GM19240 (cell line): Measurements from ENCODE around the gene CD74.

Source experiments
- DNase-seq: peaks from one replicate; pipeline ENCODE4 v3.0.0; 2011; ENCODE audit warnings: low spot score; ENCODE audit not compliant: insufficient read length

CD74 gene

DNA sequence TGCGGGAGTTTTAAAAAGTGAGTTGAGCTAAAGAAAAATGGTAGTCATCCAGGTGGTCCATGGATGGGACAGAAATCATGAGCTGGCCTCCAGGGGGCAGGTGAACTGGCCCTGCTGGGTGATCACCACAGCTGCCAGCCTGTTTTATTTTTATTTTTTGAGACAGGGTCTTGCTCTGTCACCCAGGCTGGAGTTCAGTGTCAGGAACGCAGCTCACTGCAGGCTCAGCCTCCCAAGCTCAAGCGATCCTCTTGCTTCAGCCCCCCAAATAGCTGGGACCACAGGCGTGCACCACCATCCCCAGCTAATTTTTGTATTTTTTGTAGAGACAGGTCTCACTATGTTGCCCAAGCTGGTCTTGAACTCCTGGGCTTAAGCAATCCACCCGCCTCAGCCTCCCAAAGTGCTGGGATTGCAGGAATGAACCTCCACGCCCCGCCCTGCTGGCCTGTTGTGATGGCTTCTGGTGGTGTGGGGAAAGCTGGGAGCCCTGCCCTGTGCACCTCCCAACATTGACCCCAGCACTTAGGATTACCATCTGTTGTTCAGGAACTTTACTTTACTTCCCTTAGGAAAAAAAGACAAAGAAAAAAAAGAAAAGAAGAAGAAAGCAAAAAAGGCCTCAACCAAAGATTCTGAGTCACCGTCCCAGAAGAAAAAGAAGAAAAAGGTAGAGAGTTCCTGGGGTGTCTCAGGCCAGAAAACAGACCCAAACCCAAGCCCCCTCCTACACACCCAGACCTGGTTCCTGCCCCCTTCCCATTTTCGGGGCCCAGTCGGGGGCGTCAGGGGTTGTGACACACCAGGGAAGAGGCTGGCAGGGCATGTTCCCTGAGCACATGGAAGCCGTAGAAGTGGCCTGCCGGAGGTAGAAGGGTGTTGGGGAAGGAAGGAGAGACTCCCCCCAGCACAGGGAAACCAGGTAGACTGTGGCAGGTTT is 14.7 kb downstream of the CD74 start:
- no peak for DNase-seq

DNA sequence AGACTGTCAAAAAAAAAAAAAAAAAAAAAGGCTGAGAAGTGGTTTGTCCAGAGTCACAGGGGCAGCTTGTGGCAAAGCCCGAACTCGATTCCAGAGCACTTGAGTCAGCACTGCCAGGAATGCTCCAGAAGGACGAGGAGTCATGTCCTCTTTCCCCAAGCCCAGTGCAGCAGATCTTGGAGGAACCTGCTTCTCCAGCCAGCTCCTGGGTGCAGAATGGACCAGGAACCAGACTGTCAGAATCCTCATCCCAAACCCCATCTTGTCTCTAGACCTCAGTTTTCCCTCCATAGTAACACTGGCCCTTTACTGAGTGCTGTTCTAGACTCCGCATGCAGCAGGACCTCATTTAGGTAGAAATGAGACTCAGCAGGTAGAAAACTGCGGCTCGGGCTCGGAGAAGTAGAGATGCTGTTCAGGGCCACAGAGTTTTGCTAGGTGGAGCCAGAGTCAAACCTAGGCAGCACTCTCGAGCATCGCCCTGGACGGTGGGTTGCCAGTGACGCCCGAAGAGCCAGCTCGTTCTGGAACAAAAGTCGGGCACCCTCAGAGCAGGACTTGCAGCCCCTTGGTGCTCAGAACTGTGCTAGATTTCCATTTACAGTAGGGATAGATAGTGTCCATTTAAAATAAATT is 15.4 kb downstream of the CD74 start:
- DNase-seq: no peak

DNA sequence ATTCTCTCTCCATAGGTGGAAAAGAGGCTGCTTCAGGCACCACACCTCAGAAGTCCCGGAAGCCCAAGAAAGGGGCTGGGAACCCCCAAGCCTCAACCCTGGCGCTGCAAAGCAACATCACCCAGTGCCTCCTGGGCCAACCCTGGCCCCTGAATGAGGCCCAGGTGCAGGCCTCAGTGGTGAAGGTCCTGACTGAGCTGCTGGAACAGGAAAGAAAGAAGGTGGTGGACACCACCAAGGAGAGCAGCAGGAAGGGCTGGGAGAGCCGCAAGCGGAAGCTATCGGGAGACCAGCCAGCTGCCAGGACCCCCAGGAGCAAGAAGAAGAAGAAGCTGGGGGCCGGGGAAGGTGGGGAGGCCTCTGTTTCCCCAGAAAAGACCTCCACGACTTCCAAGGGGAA is 16.4 kb downstream of the CD74 start:
- DNase-seq: no peak

DNA sequence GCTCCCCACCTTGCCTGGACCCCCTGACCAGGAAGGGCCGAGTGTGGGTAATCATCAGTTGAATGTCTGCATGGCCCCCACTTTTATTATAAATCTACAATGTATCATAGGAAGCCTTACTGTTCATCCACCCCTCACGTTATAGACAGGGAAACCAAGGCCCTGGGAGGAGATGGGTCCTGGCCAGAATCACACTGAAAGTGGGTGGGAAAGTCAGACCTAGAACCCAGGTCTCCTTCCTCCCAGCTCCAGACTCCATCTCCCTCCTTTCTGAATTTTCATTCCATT is 17.1 kb downstream of the CD74 start:
- no peak for DNase-seq

DNA sequence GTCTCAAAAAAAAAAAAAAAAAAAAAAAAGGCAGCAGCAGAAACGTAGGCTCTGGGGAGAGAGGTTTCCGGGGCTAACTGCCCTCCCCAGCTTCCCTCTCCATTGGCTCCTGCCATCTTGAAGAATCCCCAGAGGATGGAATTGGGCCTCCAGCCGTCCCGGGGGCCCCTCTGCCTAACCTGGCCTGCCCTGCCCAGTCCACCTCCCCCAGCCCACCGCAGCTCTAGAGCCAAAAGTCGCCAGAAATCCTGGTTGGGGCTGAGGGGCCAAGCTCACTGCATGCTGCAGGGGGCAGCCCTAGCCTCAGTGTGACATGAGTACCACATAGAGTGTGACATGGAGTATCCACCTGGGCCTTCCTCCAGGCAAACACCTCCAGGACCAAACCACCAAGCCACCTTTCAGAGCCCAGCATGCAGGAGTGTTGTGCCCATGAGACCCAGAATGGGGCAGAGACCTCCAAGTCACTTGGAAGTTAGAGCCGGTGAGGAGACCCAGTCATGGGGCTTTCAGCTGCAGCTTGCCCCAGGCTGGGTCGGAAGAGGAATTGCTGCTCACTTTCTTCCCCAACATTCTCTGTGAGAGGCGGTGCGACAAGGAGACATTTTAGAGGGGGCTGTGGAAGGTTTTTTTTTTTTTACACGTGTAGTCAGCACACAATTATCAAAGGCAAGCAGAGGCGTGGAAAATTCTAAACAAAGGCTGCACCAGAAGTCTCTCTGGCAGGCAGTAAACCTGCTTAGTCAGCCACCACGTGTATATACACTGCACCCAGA is 17.6 kb downstream of the CD74 start:
- DNase-seq: no peak

DNA sequence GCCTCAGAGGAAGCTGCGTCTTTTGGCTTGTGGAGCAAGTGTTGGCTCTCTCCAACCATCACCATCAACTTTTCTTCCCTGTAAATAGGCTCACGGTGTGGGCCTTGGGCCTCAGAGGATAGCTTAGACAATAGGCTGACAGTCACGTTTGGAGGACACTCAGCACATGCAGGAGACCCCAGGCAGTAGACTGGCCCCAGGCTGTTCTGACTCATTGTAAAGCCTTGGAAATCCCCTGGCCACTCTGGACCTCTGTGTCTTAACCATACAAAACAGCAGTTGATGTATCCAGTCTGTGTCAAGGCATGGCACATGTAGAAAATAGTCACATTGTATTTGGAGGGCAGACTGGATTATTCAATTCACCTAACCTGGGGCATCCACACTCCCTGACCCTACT is 18.6 kb downstream of the CD74 start:
- no peak for DNase-seq

DNA sequence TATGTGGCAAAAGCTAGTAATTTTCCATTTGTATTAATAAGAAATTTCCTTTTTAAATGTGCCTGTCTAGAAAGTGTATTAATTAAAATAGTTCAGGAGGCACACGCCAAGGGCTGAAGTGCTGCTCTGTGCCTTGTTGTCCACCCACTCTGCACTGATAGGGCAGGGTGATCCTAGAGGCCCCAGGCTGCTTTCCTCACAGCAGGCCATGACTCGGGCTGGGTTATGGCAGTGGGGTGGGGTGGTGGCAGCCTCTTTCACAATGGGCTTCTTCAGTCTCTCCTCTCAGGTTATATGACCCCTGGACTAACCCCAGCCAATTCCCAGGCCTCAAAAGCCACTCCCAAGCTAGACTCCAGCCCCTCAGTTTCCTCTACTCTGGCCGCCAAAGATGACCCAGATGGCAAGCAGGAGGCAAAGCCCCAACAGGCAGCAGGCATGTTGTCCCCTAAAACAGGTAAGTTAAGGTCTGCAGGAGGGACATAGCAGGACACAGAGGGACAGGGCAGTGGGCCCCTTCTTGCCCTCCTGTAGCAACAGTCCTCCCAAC is 19.5 kb downstream of the CD74 start:
- no peak for DNase-seq

DNA sequence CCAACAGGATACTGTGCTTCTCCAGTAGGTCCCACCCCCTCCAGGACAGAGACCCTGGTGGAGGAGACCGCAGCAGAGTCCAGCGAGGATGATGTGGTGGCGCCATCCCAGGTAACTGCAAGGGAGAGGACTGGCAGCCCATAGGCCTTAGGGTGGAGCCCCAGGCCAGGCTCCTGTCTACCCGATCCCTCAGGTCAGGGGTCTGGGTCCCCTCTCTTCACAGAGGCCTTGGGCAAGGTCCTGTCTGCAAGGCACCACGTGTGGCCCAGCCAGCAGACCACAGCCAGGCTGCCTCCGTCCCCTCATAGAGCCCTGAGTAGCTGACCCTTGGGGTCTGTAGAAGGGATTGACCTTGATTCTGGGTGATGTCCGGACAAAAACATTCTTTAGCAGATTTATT is 20.0 kb downstream of the CD74 start:
- DNase-seq: no peak

DNA sequence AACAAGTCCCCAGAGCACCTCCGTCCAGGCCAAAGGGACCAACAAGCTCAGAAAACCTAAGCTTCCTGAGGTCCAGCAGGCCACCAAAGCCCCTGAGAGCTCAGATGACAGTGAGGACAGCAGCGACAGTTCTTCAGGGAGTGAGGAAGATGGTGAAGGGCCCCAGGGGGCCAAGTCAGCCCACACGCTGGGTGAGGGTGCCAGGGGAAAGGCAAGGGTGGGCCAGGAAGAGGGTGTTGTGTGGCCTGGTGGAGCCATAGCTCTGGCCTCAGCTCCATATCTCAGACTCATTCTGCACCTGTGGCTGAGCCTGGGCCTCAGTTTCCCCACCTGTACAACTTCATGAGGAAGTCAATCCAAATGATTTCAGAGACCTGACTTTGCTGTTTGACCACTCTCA is 20.7 kb downstream of the CD74 start:
- no peak for DNase-seq

DNA sequence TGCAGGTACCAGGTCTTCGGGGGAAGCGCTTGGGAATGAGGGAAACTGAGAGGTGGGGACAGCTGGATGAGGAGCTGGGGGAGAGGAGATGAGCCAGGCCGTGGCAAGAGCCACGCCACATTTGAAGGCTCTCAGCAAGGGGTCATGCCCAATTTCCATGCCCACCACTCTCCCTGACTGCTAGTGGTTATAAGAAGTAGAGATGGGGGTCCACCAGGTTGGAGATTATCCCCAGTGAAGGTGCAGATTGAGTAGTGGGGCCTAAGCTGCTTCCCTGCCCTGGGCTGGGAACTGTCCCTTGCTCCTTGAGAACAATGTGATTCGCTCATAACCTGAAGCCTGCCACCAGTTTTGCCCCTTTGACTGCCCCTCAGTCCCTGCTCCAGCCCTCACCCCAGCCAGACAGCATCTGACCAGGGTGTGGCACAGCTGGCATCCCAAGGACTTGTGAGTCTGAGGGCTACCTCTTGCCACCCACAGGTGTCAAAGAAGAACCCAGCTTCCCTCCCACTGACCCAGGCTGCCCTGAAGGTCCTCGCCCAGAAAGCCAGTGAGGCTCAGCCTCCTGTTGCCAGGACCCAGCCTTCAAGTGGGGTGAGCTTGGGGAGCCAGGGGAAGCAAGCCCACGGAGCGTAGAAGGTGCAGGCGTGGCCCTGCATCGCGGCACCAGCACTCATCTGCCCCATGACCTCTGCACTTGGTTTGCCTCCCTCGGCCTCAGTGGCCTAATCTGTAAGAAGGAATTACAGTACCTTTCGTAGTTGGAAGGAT is 21.5 kb downstream of the CD74 start:
- no peak for DNase-seq

DNA sequence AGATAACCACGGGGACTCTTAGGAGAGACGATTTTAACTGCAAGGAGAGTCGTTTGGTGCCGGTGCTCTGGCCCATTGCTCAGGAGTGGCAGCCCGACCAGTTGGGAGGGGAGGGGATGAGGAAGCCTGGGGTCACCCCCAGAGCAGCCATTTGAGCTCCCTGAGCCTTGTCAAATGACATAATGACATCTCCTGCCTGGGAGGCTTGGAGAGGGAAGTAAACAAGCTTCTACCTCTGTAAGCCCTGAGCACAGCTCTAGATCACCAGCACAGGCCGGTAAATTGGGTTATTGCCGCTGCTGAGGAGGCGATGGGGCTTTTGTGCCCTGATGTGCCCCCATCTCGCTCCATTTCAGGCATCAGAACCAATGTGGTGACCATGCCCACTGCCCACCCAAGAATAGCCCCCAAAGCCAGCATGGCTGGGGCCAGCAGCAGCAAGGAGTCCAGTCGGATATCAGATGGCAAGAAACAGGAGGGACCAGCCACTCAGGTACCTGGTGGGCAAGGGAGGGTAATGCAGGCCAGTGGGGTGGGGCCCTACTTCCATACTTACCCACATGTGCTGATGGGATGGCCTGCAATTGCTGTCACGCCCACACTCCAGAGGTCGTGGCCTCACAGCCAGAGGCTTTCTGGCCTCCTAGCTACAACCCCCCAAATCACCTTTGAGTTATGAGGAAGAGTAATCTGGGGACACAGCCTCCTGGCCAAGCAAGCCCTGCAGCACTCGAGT is 23.0 kb downstream of the CD74 start:
- DNase-seq: no peak

DNA sequence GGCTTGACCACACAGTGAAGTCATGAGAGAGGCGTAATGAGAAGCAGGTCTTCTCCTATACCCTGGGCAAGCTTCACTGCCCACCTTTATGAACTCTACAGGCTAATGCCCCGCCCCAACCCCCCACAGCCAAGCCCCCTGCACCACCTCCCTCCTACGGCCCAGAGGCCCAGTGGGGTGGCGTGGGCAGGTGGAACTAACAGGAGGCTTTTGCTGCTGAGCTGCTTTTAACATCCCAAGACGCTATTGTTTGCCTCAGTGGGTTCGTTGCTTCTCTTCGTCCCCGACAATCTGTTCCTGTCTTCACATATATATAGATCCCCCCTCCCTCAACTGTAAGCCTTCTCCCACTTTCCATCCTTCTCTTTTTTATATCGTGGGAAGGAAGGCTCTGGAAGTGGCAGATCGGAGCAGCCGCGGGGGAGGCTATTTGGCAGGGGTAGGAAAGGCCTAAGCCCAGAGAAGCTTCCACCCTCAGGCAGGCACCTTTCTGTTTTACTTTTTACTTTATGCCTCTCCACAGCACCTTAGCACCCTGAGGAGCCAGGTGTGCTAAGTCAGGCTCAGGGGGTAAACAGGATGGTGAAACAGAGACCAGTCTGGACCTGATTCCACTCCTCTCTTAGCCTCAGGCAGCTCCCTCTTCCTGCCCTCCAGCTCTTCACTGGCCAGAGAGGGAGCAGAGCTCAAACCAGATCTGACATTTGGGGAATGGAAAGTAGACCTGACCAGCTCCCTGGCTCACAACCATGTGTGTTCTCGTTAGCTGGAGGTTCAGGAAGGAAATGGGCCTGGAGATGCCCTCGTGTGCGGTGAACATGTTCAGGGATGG is 26.5 kb downstream of the CD74 start:
- no peak for DNase-seq

DNA sequence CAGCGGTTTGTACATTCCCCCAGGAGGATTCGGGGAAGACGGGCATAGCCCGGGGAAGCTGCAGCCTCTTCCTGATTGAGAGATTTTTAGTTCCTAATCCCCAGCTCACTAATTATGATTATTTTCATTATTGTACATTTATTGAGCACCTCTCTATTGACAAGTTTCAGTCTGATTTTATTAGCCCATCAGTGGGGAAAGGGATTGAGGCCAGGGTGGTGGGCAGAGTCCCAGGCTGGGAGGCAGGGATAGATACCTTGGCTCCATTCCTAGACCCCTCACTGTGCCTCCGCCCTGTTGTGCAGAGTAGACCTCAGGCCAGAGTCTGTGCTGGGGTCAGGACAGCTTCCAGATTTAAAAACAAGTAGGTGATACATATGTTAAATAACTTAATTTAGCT is 28.0 kb downstream of the CD74 start:
- DNase-seq: no peak

DNA sequence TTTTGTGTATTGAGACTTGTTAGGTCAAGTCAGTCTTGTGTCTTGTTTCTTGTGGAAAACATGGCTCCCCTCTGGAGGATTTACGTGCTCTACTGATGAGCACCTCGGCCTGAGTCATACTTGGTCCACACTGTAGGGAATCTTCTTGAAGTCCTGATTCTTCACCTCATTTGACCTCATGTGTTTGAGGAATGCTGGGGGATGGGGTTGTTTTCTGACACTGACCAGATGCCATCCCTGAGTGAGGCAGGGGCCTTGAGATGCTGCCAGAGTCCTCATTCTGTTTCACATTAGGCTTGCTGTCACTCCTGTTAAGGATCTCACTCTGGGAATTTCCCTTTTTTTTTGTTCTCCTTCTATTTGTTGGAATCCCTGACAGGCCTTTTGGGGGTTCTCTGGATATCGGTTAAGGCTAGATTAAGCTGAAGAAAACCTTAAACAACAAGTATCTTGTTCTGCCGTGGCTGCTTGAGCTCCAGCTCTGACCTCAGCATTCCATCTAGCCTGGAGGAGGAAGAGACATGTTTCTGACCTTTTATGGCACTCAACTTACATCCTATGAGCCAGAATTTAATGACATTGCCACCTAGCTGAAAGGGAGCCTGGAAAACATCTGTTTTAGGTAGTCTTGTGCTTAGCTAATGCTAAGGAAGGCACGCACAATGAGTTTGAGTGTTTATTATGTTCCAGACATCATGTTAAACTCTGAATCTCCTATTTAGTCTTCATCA is 34.6 kb downstream of the CD74 start:
- DNase-seq: no peak

DNA sequence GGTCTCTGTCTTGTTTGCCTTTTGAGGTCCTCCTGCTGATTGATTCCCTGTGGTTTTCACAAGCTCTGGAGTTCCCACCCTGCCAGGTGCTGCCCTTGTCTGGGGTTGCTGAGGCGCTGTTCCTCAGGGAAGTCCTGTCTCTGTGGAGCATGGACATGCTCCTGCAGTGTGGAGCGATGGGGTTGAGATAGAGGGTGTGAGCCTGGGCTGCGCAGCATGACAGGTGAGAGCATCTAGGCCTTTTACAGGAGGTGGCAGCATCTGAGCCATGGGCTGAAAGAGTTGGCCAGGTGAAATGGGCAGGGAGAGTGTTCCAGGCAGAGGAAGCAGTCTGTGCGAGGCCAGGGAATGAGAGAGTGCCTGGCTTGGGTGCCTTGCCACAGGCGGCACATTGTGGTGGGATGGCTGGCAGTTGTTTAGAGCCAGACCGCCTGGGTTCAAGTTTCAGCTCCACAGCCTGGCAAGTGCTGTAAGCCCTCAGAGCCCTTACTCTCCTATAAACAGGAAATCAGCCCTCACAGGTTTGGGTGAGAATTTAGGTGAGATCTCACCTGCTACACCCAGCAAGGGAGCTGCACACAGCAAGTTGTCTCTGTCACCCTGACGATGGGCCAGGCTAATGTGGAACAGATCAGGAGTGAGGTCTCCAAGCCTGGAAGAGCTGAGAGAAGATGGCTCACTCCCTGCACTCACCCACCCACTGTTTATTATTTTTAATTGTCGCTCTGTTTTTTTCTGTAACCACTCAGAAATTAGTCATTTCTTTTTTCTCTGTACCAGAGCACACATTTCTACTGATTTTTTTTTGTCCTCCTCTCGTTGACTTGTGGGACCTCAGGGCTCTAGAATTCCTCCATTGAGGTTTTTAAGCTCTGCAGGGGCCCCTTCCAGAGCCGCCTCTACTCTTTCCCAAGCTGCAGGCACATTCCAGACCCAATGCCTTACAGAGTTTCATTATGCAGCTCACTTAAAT is 35.6 kb downstream of the CD74 start:
- no peak for DNase-seq

DNA sequence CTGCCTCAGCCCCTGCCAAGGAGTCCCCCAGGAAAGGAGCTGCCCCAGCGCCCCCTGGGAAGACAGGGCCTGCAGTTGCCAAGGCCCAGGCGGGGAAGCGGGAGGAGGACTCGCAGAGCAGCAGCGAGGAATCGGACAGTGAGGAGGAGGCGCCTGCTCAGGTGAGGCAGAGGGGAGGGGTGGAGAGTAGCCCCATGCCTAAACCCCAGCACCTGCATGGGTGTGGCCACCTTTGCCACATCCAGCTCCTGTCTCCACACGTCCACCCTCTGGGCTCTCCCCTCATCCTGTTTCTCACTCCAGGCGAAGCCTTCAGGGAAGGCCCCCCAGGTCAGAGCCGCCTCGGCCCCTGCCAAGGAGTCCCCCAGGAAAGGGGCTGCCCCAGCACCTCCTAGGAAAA is 38.1 kb downstream of the CD74 start:
- DNase-seq: no peak

DNA sequence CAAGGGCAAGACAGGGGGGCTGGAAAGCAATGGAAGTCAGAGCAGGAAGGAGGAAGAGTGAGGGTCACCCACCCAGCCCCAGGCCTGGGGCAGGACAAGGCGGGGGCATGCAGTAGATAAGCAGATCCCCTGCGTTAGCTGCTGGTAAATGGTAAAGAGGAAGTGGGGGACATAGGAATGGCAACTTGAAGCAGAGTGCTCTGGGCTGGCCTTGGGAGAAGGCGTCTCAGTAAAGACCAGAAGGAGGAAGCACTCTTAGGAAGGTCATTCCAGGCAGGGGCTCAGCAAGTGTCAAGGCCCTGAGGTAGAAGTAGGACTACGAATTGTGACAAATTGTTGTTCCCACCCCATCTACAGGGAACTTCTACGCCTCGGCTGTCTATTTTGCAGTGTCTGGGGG is 40.1 kb downstream of the CD74 start:
- DNase-seq: no peak

DNA sequence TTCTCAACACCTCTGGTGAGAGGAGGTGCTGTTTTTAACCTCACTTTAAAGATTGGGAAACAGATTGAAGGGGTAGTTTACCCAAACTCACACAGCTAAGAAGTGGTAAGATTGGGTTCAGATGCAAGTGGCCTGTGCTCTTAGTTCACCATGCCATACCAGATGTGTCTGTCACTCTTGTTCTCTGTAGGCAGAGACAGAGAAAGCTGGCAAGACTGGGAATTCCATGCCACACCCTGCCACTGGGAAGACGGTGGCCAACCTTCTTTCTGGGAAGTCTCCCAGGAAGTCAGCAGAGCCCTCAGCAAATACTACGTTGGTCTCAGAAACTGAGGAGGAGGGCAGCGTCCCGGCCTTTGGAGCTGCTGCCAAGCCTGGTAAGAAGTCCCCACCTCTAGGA is 44.2 kb downstream of the CD74 start:
- no peak for DNase-seq
